ENCODE measurements around the gene TMEM63C. TPM values are rescaled to one million over a fixed set of nuclear protein-coding genes. Genes with fewer than 3 reads are reported as not detected.

TMEM63C gene
- total RNA-seq, 3 donors from 2014 or later, result 21.2 to 40.8 (median 34.9) TPM

DNA sequence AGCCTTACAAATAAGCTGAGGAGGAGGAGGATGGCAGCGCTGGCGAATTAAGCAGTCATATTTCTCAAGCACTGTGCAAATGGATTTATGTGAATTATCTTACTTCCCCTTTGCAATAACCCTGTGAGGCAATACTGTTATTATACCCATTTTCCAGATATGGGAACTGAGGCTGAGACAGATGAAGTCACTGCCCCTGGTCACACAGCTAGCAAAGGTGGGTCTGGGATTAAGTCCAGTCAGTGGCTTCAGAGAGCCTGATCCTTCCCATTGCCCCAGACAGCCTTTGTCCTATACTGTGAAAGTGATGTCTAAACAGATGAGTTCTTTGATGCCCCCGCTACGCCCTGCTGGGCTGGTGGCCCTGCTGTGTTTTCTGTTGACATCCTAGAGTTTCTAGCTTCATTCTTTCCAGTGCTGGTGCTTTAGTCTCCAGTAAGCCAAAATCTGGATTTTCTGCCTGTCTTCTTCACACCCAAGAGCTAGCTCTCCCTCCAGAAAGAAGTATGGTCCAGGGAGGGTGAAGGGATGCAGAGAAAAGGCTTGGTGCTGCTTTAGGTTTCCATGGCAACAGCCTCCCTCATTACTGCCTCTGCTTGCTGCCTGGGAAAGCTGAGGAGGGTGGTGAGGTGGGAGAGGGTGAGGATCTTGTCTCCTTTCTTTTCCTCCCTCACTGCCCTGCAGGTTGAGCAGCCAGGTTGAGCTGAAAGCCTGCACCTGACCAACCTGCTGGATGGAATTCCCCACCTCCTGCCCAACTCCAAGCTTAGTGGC, 30.7 kb downstream of the TMEM63C start:
- H3K4me1 ChIP-seq (ENCODE audit: low read depth), result no peaks in the 10 kb centered on the region
- H3K36me3 ChIP-seq (ENCODE audit: low read depth), result no peaks in the 10 kb centered on the region
- no peaks in the 10 kb centered on the region for H3K9me3 ChIP-seq
- no peak for ATAC-seq
- TF ChIP-seq, protein P1, sequence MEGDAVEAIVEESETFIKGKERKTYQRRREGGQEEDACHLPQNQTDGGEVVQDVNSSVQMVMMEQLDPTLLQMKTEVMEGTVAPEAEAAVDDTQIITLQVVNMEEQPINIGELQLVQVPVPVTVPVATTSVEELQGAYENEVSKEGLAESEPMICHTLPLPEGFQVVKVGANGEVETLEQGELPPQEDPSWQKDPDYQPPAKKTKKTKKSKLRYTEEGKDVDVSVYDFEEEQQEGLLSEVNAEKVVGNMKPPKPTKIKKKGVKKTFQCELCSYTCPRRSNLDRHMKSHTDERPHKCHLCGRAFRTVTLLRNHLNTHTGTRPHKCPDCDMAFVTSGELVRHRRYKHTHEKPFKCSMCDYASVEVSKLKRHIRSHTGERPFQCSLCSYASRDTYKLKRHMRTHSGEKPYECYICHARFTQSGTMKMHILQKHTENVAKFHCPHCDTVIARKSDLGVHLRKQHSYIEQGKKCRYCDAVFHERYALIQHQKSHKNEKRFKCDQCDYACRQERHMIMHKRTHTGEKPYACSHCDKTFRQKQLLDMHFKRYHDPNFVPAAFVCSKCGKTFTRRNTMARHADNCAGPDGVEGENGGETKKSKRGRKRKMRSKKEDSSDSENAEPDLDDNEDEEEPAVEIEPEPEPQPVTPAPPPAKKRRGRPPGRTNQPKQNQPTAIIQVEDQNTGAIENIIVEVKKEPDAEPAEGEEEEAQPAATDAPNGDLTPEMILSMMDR (IDR thresholded peaks at IDR 0.05), result no peak
- DNase-seq, result no peak
- intact Hi-C loops (cut with DNase I, micrococcal nuclease), result loop anchor here in 1 of 2 donors (10.0 kb wide), 1 partner anchor 57 kb away; no protein-coding TSS in a partner anchor
- no peak overlapping the region for H3K4me3 ChIP-seq

DNA sequence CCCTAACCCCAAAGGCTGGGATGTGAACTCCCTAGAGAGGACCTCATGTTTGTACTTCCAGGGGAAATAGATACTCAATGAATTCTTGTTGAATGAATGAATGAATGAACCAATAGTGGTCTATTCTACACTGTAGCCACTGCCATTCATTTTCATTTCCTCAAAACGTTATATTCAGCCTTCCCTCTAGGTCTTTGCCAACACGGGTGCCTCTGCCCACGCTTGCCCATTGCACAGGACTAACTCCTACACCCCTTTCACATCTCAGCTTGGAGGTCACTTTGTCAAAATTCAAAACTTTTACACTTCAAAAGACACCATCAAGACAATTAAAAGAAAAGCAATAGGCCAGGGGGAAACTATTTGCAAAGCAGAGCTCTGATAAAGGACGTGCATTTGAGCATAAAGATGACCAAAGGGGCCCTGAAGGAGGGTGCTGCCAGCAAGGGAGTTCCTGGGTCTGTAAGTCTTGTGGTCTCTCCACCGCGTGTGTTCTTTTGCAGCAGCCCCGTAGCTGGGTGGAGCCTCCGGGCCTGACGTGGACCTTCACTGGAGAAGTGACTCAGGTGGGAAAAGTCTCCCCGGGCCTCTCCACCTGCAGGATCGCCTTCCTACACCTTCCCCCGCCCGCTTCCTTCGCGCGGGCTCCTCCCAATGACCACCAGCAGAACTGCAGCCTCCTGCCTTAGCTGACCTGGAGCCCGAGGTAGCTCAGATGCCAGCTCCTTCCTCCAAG, 31.5 kb downstream of the TMEM63C start:
- Histone ChIP-seq H3K4me3 (no peak overlapping the region), H3K4me1 (ENCODE audit: low read depth) (no peaks in the 10 kb centered on the region), H3K36me3 (ENCODE audit: low read depth) (no peaks in the 10 kb centered on the region), H3K9me3 (no peaks in the 10 kb centered on the region)
- peak in 2 of 3 donors; percentile 65 to 77 for DNase-seq
- intact Hi-C loops (cut with DNase I, micrococcal nuclease), result loop anchor here in 1 of 2 donors (10.0 kb wide), 1 partner anchor 58 kb away; no protein-coding TSS in a partner anchor
- ATAC-seq, result peak; percentile 86
- TF ChIP-seq, protein P1 (IDR thresholded peaks at IDR 0.05), result peak; percentile 53

DNA sequence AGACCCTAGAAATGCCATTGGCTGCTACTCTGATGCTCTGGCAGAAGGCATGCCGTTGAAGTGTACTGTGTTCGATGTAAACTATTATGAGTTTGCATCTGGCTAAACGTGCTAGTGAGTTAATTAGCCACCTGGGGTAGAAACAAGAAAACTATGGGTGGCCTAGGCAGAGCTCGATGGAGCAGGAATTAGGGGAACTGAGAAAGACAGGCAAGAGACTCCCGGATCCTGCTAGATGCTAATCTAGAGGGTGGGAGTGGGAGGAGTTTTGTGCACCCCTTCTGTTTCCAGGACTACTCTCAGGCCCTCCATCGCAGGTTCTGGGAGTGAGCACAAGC, 32.0 kb downstream of the TMEM63C start:
- intact Hi-C loops (cut with DNase I, micrococcal nuclease), result loop anchor here in 1 of 2 donors (10.0 kb wide), 1 partner anchor 59 kb away; no protein-coding TSS in a partner anchor
- H3K36me3 ChIP-seq (ENCODE audit: low read depth), result no peaks in the 10 kb centered on the region
- TF ChIP-seq, protein P1 (IDR thresholded peaks at IDR 0.05), result no peak
- ATAC-seq (no peak), DNase-seq (no peak)
- H3K9me3 ChIP-seq, result no peaks in the 10 kb centered on the region
- H3K4me1 ChIP-seq (ENCODE audit: low read depth), result no peaks in the 10 kb centered on the region
- H3K4me3 ChIP-seq, result no peak overlapping the region

DNA sequence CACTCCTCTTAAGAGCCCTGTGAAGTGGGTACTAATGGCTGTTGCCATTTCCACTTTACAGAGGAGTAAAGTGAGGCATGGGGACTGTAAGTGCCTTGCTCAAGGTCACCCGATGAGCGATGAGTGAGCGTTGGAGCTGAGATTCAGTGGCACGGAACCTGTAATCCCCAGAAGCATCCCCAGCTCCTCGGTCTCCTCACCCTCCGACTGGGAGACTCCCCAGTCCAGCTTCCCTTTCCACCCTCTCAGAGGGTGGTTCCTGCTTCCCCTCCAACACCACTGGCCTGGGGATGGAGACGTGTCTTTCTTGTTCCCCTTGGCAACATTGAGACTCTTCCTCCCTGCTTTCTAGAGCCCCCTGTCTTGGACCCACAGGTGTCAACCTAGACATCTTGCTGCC, 32.6 kb downstream of the TMEM63C start:
- H3K4me1 ChIP-seq (ENCODE audit: low read depth), result no peaks in the 10 kb centered on the region
- no peak overlapping the region for H3K4me3 ChIP-seq
- intact Hi-C loops (cut with DNase I, micrococcal nuclease), result loop anchor here in 1 of 2 donors (10.0 kb wide), 1 partner anchor 59 kb away; no protein-coding TSS in a partner anchor
- ATAC-seq (no peak), DNase-seq (no peak)
- TF ChIP-seq, protein P1 (IDR thresholded peaks at IDR 0.05), result no peak
- H3K36me3 ChIP-seq (ENCODE audit: low read depth), result no peaks in the 10 kb centered on the region
- no peaks in the 10 kb centered on the region for H3K9me3 ChIP-seq

DNA sequence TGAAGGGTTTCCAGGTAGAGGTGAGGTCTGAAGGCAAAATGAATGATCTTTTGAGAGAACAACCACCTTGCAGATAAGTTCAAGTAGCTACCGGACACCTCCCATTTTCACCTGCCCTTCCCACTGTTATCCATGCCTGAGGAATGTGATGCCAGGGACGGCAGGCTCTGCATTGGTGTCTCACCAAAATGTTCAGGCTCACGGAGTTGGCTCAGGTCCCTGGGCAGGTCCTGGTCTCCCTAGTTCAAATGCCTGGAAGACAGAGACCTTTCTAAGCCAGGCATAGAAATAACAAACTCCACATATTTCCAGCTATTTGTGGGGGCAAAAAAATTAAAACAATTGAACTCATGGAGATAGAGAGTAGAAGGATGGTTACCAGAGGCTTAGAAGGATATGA, 36.0 kb downstream of the TMEM63C start:
- DNase-seq (no peak), ATAC-seq (no peak)
- intact Hi-C loops (cut with DNase I, micrococcal nuclease), result loop anchor here in 1 of 2 donors (10.0 kb wide), 1 partner anchor 63 kb away; no protein-coding TSS in a partner anchor
- Histone ChIP-seq H3K4me3 (no peak overlapping the region), H3K4me1 (ENCODE audit: low read depth) (no peaks in the 10 kb centered on the region), H3K9me3 (no peaks in the 10 kb centered on the region), H3K36me3 (ENCODE audit: low read depth) (no peaks in the 10 kb centered on the region)
- TF ChIP-seq, protein P1 (IDR thresholded peaks at IDR 0.05), result no peak

Measured in mucosa of descending colon (tissue), 3 donors.